ENCODE results near the gene CGN.

Gene CGN

DNA sequence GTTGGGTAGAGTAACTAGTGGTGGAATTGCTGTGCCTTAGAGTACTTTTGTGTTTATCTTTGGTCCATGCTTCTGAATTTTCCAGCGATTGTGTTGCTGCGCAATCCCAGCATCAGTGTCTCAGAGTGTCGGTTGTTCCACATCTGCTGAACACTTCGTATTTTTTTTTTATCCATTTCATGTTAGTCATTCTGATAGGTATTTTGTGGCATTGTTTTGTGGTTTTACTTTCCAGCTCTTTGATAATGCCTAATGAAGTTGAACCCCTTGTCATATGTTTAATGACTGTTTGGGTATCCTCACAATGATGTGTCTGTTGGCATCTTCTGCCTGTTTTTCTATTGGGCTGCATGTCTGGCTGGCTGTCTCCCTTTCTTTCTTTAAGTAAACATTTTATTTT lies 42.5 kb downstream of the CGN start:
- H3K9me3 ChIP-seq (replicated peaks in 1 of 2; ENCODE audit: control insufficient read depth in 2 of 2, insufficient read depth in 1 of 2, low read depth in 1 of 2, low read length in 2 of 2) = no peaks in the 10 kb centered on the region
- H3K4me1 ChIP-seq (ENCODE audit: control insufficient read depth in 2 of 2, insufficient read depth in 1 of 2, low read depth in 1 of 2, low read length in 2 of 2) = peaks cover 0 to 2% of the 10 kb centered on the region in 2 donors
- no peak overlapping the region for H4K91ac ChIP-seq (ENCODE audit: low read depth, low read length, poor library complexity)
- H2BK5ac ChIP-seq (ENCODE audit: low read length) = no peak overlapping the region
- H4K8ac ChIP-seq (ENCODE audit: low read depth, low read length) = no peak overlapping the region
- H3K36me3 ChIP-seq (replicated peaks in 1 of 2; ENCODE audit: control insufficient read depth in 2 of 2, insufficient read depth in 2 of 2, low read length in 2 of 2) = no peaks in the 10 kb centered on the region
- no peak overlapping the region for H3K4ac ChIP-seq (ENCODE audit: low read length)
- no peak overlapping the region for H2BK15ac ChIP-seq (ENCODE audit: low read length)
- H3K23ac ChIP-seq (ENCODE audit: low read depth, low read length, poor library complexity) = no peak overlapping the region
- no peak overlapping the region for H2AK5ac ChIP-seq (ENCODE audit: low read depth, low read length)
- no peak overlapping the region for H2AFZ ChIP-seq (ENCODE audit: low read length)
- H3K27me3 ChIP-seq (ENCODE audit: control insufficient read depth in 3 of 3, insufficient read depth in 3 of 3, low read depth in 1 of 3, low read length in 3 of 3) = no peaks in the 10 kb centered on the region
- WGBS, 2 donors (ENCODE audit: extremely low coverage in 2 of 2, insufficient read length in 2 of 2, insufficient replicate concordance in 1 of 2) = no CpG with 5 or more reads among the region's 4 CpGs
- no peak overlapping the region for H3K14ac ChIP-seq (ENCODE audit: low read length)
- no peak overlapping the region for H2BK12ac ChIP-seq (ENCODE audit: low read length)
- DNase-seq (ENCODE audit: low spot score) = no peak
- no peaks in the 10 kb centered on the region for H3K79me1 ChIP-seq (ENCODE audit: low read depth, low read length)
- no peak overlapping the region for H2BK120ac ChIP-seq (ENCODE audit: low read depth, low read length)
- H3K9ac ChIP-seq (ENCODE audit: low read depth, low read length, poor library complexity) = no peak overlapping the region
- H3K27ac ChIP-seq (replicated peaks; ENCODE audit: low read length) = no peak overlapping the region
- no peak overlapping the region for H3K4me3 ChIP-seq (ENCODE audit: low read length in 2 of 2)
- H3K4me2 ChIP-seq (ENCODE audit: insufficient read depth, low read length, poor library complexity, severe bottlenecking) = no peak overlapping the region
- H3K18ac ChIP-seq (ENCODE audit: low read length) = no peak overlapping the region

DNA sequence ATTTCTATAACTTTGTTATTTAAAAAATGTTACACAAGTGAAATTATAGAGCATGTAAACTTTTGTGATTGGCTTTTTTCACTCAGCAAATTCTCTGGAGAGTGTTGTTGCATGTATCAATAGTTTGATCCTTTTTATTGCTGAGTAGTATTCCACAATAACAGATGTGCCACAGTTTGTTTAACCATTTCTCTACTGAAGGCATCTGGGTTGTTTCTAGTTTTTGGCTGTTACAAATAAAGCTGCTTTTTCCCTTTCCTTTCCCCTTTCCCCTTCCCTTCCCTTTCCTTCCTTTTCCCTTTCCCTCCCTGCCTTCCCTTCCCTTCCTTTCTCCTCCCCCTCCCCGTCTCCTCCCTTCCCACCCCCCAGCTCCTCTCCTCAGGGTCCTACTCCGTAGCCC lies 44.9 kb downstream of the CGN start:
- Histone ChIP-seq H2AK5ac (ENCODE audit: low read depth, low read length) (no peak overlapping the region), H2BK15ac (ENCODE audit: low read length) (no peak overlapping the region), H3K4ac (ENCODE audit: low read length) (no peak overlapping the region), H3K4me2 (ENCODE audit: insufficient read depth, low read length, poor library complexity, severe bottlenecking) (no peak overlapping the region), H3K79me1 (ENCODE audit: low read depth, low read length) (no peaks in the 10 kb centered on the region), H2AFZ (ENCODE audit: low read length) (no peak overlapping the region), H3K18ac (ENCODE audit: low read length) (no peak overlapping the region), H4K91ac (ENCODE audit: low read depth, low read length, poor library complexity) (no peak overlapping the region), H2BK12ac (ENCODE audit: low read length) (no peak overlapping the region), H3K23ac (ENCODE audit: low read depth, low read length, poor library complexity) (no peak overlapping the region), H3K4me1 (ENCODE audit: control insufficient read depth in 2 of 2, insufficient read depth in 1 of 2, low read depth in 1 of 2, low read length in 2 of 2) (no peaks in the 10 kb centered on the region), H2BK5ac (ENCODE audit: low read length) (no peak overlapping the region), H3K9ac (ENCODE audit: low read depth, low read length, poor library complexity) (no peak overlapping the region), H2BK120ac (ENCODE audit: low read depth, low read length) (no peak overlapping the region), H3K4me3 (ENCODE audit: low read length in 2 of 2) (no peak overlapping the region), H3K14ac (ENCODE audit: low read length) (no peak overlapping the region), H3K27me3 (ENCODE audit: control insufficient read depth in 3 of 3, insufficient read depth in 3 of 3, low read depth in 1 of 3, low read length in 3 of 3) (no peaks in the 10 kb centered on the region), H4K8ac (ENCODE audit: low read depth, low read length) (no peak overlapping the region), H3K36me3 (replicated peaks in 1 of 2; ENCODE audit: control insufficient read depth in 2 of 2, insufficient read depth in 2 of 2, low read length in 2 of 2) (peaks cover 0 to 3% of the 10 kb centered on the region in 2 donors), H3K9me3 (replicated peaks in 1 of 2; ENCODE audit: control insufficient read depth in 2 of 2, insufficient read depth in 1 of 2, low read depth in 1 of 2, low read length in 2 of 2) (no peaks in the 10 kb centered on the region), H3K27ac (replicated peaks; ENCODE audit: low read length) (no peak overlapping the region)
- no CpG with 5 or more reads among the region's 2 CpGs for WGBS, 2 donors (ENCODE audit: extremely low coverage in 2 of 2, insufficient read length in 2 of 2, insufficient replicate concordance in 1 of 2)
- no peak for DNase-seq (ENCODE audit: low spot score)

DNA sequence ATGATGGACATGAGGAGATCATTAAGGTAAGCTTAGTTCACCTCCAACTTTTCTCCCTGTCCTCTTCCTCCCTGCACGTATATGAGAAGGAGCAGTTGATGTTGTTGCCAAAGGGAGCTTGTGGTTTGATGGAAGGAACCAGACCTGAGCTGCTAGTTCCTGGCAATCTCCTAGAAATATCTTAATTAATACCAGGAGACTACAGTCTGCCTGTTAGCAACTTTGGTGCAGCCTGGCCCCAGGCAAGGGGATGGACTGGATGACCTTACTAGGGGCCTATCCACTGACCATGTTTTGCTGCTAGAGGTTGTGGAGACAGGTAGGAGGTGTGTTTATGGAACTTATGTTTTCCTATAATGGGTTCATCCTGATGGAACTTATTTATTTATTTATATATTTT lies 51.5 kb downstream of the CGN start:
- no peaks in the 10 kb centered on the region for H3K9me3 ChIP-seq (replicated peaks in 1 of 2; ENCODE audit: control insufficient read depth in 2 of 2, insufficient read depth in 1 of 2, low read depth in 1 of 2, low read length in 2 of 2)
- H2BK120ac ChIP-seq (ENCODE audit: low read depth, low read length) = no peak overlapping the region
- H3K4me3 ChIP-seq (ENCODE audit: low read length in 2 of 2) = no peak overlapping the region
- peaks cover 7 to 27% of the 10 kb centered on the region in 2 donors for H3K36me3 ChIP-seq (replicated peaks in 1 of 2; ENCODE audit: control insufficient read depth in 2 of 2, insufficient read depth in 2 of 2, low read length in 2 of 2)
- H3K4ac ChIP-seq (ENCODE audit: low read length) = no peak overlapping the region
- H2AFZ ChIP-seq (ENCODE audit: low read length) = no peak overlapping the region
- H3K18ac ChIP-seq (ENCODE audit: low read length) = no peak overlapping the region
- no peak overlapping the region for H2BK5ac ChIP-seq (ENCODE audit: low read length)
- WGBS, 2 donors (ENCODE audit: extremely low coverage in 2 of 2, insufficient read length in 2 of 2, insufficient replicate concordance in 1 of 2) = no CpG with 5 or more reads among the region's 1 CpG
- no peak overlapping the region for H2AK5ac ChIP-seq (ENCODE audit: low read depth, low read length)
- no peak for DNase-seq (ENCODE audit: low spot score)
- H4K91ac ChIP-seq (ENCODE audit: low read depth, low read length, poor library complexity) = no peak overlapping the region
- H3K4me1 ChIP-seq (ENCODE audit: control insufficient read depth in 2 of 2, insufficient read depth in 1 of 2, low read depth in 1 of 2, low read length in 2 of 2) = peaks cover 3 to 14% of the 10 kb centered on the region in 2 donors
- H3K23ac ChIP-seq (ENCODE audit: low read depth, low read length, poor library complexity) = no peak overlapping the region
- H4K8ac ChIP-seq (ENCODE audit: low read depth, low read length) = no peak overlapping the region
- H2BK12ac ChIP-seq (ENCODE audit: low read length) = no peak overlapping the region
- no peak overlapping the region for H3K9ac ChIP-seq (ENCODE audit: low read depth, low read length, poor library complexity)
- no peak overlapping the region for H2BK15ac ChIP-seq (ENCODE audit: low read length)
- H3K14ac ChIP-seq (ENCODE audit: low read length) = no peak overlapping the region
- H3K4me2 ChIP-seq (ENCODE audit: insufficient read depth, low read length, poor library complexity, severe bottlenecking) = no peak overlapping the region
- no peaks in the 10 kb centered on the region for H3K79me1 ChIP-seq (ENCODE audit: low read depth, low read length)
- no peak overlapping the region for H3K27ac ChIP-seq (replicated peaks; ENCODE audit: low read length)
- H3K27me3 ChIP-seq (ENCODE audit: control insufficient read depth in 3 of 3, insufficient read depth in 3 of 3, low read depth in 1 of 3, low read length in 3 of 3) = no peaks in the 10 kb centered on the region

DNA sequence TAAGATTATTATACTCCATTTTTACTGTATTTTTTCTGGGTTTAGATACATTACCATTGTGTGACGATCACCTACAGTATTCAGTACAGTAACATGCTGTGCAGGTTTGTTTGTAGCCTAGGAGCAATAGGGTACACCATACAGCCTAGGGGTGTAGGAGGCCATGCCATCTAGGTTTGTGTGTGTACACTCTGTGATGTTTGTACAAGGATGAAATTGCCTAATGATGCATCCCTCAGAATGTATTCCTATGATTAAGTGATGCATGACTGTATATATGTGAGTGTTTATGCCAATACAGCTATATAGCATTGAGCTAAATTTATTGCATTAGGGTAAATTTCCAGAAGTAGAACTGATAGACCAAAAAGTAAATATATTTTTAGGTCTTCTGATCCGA lies 52.2 kb downstream of the CGN start:
- WGBS, 2 donors (ENCODE audit: extremely low coverage in 2 of 2, insufficient read length in 2 of 2, insufficient replicate concordance in 1 of 2) = no CpG with 5 or more reads among the region's 2 CpGs
- H3K23ac ChIP-seq (ENCODE audit: low read depth, low read length, poor library complexity) = no peak overlapping the region

More for the DNA sequence above, 52.2 kb downstream of the CGN start:
- no peak overlapping the region for H4K8ac ChIP-seq (ENCODE audit: low read depth, low read length)
- H3K9ac ChIP-seq (ENCODE audit: low read depth, low read length, poor library complexity) = no peak overlapping the region
- DNase-seq (ENCODE audit: low spot score) = no peak
- H3K4me3 ChIP-seq (ENCODE audit: low read length in 2 of 2) = no peak overlapping the region
- no peak overlapping the region for H2BK120ac ChIP-seq (ENCODE audit: low read depth, low read length)
- no peaks in the 10 kb centered on the region for H3K79me1 ChIP-seq (ENCODE audit: low read depth, low read length)
- H3K9me3 ChIP-seq (replicated peaks in 1 of 2; ENCODE audit: control insufficient read depth in 2 of 2, insufficient read depth in 1 of 2, low read depth in 1 of 2, low read length in 2 of 2) = no peaks in the 10 kb centered on the region
- no peak overlapping the region for H2BK12ac ChIP-seq (ENCODE audit: low read length)
- peaks cover 7 to 32% of the 10 kb centered on the region in 2 donors for H3K36me3 ChIP-seq (replicated peaks in 1 of 2; ENCODE audit: control insufficient read depth in 2 of 2, insufficient read depth in 2 of 2, low read length in 2 of 2)
- no peak overlapping the region for H2BK15ac ChIP-seq (ENCODE audit: low read length)
- H3K27ac ChIP-seq (replicated peaks; ENCODE audit: low read length) = no peak overlapping the region
- H3K4ac ChIP-seq (ENCODE audit: low read length) = no peak overlapping the region
- H2AFZ ChIP-seq (ENCODE audit: low read length) = no peak overlapping the region
- H4K91ac ChIP-seq (ENCODE audit: low read depth, low read length, poor library complexity) = no peak overlapping the region
- H3K4me1 ChIP-seq (ENCODE audit: control insufficient read depth in 2 of 2, insufficient read depth in 1 of 2, low read depth in 1 of 2, low read length in 2 of 2) = peaks cover 3 to 14% of the 10 kb centered on the region in 2 donors
- no peak overlapping the region for H3K18ac ChIP-seq (ENCODE audit: low read length)
- no peak overlapping the region for H2AK5ac ChIP-seq (ENCODE audit: low read depth, low read length)
- no peak overlapping the region for H2BK5ac ChIP-seq (ENCODE audit: low read length)
- no peak overlapping the region for H3K14ac ChIP-seq (ENCODE audit: low read length)
- no peak overlapping the region for H3K4me2 ChIP-seq (ENCODE audit: insufficient read depth, low read length, poor library complexity, severe bottlenecking)
- no peaks in the 10 kb centered on the region for H3K27me3 ChIP-seq (ENCODE audit: control insufficient read depth in 3 of 3, insufficient read depth in 3 of 3, low read depth in 1 of 3, low read length in 3 of 3)
